ENCODE measurements around the gene RET. TPM values are rescaled to one million over a fixed set of nuclear protein-coding genes. Genes with fewer than 3 reads are reported as not detected.

The RET gene
- total RNA-seq, 1 experiment from 2014 or later: 21.4 TPM

DNA sequence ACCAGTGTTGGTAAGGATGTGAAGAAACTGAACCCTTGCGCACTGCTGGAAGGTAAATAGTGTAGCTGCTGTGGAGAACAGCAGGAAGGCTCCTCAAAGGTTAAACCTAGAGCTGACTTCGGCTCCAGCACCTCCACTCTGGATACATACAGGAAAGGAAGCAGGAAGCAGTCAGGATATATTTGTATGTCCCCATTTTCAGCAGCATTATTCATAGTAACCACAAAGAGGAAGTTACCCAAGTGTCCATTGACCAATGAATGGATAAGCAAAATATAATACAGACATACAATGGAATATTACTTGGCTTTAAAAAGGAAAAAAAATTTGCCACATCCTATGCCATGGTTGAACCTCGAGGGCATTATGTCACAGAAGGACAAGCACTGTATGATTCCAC, 15.0 kb downstream of the RET start (continued):
- TF ChIP-seq, protein P1, sequence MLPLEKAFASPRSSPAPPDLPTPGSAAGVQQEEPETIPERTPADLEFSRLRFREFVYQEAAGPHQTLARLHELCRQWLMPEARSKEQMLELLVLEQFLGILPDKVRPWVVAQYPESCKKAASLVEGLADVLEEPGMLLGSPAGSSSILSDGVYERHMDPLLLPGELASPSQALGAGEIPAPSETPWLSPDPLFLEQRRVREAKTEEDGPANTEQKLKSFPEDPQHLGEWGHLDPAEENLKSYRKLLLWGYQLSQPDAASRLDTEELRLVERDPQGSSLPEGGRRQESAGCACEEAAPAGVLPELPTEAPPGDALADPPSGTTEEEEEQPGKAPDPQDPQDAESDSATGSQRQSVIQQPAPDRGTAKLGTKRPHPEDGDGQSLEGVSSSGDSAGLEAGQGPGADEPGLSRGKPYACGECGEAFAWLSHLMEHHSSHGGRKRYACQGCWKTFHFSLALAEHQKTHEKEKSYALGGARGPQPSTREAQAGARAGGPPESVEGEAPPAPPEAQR (CRISPR knock-in tag; IDR thresholded peaks at IDR 0.05): no peak
- TF ChIP-seq GTF2I (CRISPR knock-in tag; conservative IDR thresholded peaks at IDR 0.05) (no peak), FOXJ3 (CRISPR knock-in tag; IDR thresholded peaks at IDR 0.05; ENCODE audit: borderline replicate concordance) (no peak)

DNA sequence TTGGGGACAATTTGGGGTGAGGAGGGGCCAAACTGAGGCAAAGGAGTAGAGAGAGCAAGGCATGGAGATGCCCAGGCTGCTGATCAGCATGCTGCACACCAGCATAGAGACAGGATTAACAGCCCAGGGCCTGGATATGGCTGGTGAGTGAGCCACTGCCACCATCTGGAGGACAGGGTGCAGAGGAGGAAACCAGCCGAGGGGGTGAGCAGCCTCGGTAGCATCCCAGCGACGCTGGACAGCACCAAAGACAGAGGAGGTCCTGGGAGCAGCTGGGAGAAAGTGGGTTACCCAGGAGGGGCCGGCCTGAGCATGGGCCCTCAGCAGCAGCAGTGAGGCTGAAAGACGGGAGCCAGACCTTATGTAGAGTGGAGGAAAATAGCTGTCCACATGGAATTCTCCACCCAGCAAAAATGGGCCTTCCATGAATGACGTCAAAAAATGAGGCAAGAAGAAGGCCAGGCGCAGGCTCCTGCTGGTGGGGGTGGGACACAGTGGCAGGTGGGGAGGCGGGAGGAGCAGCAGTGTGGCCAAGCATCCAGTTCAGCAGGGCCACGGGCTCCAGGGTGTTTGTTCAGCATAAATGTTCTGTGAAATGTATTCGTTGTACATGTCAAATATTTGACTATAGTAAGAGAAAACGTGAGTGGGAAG, 16.7 kb downstream of the RET start:
- ChIA-PET POLR2A (no interaction called here), CTCF (interaction anchor here (3.9 to 5.2 kb wide), 2 partner anchors 14 to 18 kb away, joined by 16 to 24 read pairs; no protein-coding TSS in a partner anchor)
- DNase-seq (ENCODE audit: low spot score): peak; percentile 42
- Mint-ChIP-seq H3K27ac (no peak overlapping the region), H3K4me3 (no peak overlapping the region), H3K27me3 (ENCODE audit: low read depth) (no peaks in the 10 kb centered on the region), H3K36me3 (no peaks in the 10 kb centered on the region), H3K9me3 (no peaks in the 10 kb centered on the region), H3K4me1 (peaks cover 23% of the 10 kb centered on the region)
- ATAC-seq: peak; percentile 87
- no peak for TF ChIP-seq MXD4 (CRISPR knock-in tag; IDR thresholded peaks at IDR 0.05; ENCODE audit: borderline replicate concordance)
- TF ChIP-seq RELA (CRISPR knock-in tag; IDR thresholded peaks at IDR 0.05; ENCODE audit: borderline replicate concordance): no peak
- TF ChIP-seq, protein P2, sequence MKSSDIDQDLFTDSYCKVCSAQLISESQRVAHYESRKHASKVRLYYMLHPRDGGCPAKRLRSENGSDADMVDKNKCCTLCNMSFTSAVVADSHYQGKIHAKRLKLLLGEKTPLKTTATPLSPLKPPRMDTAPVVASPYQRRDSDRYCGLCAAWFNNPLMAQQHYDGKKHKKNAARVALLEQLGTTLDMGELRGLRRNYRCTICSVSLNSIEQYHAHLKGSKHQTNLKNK (CRISPR knock-in tag; IDR thresholded peaks at IDR 0.05): no peak
- no peak for TF ChIP-seq GTF2I (CRISPR knock-in tag; conservative IDR thresholded peaks at IDR 0.05)
- no peak for TF ChIP-seq NR2C2 (CRISPR knock-in tag; IDR thresholded peaks at IDR 0.05)
- no peak for TF ChIP-seq IRF2 (CRISPR knock-in tag; IDR thresholded peaks at IDR 0.05; ENCODE audit: borderline replicate concordance, low read depth)
- TF ChIP-seq, protein P3, sequence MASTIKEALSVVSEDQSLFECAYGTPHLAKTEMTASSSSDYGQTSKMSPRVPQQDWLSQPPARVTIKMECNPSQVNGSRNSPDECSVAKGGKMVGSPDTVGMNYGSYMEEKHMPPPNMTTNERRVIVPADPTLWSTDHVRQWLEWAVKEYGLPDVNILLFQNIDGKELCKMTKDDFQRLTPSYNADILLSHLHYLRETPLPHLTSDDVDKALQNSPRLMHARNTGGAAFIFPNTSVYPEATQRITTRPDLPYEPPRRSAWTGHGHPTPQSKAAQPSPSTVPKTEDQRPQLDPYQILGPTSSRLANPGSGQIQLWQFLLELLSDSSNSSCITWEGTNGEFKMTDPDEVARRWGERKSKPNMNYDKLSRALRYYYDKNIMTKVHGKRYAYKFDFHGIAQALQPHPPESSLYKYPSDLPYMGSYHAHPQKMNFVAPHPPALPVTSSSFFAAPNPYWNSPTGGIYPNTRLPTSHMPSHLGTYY (CRISPR knock-in tag; IDR thresholded peaks at IDR 0.05): no peak
- TF ChIP-seq FOXJ3 (CRISPR knock-in tag; IDR thresholded peaks at IDR 0.05; ENCODE audit: borderline replicate concordance): no peak
- TF ChIP-seq, protein P4, sequence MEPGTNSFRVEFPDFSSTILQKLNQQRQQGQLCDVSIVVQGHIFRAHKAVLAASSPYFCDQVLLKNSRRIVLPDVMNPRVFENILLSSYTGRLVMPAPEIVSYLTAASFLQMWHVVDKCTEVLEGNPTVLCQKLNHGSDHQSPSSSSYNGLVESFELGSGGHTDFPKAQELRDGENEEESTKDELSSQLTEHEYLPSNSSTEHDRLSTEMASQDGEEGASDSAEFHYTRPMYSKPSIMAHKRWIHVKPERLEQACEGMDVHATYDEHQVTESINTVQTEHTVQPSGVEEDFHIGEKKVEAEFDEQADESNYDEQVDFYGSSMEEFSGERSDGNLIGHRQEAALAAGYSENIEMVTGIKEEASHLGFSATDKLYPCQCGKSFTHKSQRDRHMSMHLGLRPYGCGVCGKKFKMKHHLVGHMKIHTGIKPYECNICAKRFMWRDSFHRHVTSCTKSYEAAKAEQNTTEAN (CRISPR knock-in tag; IDR thresholded peaks at IDR 0.05): no peak
- TF ChIP-seq SOX15 (CRISPR knock-in tag; IDR thresholded peaks at IDR 0.05): no peak

DNA sequence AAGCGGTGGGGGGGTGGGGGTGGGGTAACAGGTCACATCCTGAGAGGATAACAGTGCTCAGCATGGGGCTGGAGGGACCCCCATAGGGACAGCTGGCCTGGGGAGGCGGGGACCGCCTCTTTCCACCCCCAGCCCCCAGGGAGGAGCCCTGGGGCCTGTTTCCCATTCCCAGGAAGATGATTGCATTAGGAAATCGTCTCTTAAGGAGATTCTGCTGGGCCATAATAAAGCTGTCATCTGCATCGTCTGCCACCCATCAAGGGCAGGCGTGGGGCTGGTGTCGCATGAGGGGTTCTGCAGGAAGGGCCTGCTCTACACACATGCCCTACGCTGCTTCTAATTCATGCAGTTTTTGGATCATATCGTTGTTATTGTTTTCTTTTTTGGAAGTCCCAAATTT, 17.2 kb downstream of the RET start:
- ChIA-PET POLR2A (no interaction called here), CTCF (interaction anchor here (0.8 to 5.2 kb wide), 3 partner anchors 15 to 341 kb away, joined by 3 to 24 read pairs (median 16); no protein-coding TSS in a partner anchor)
- Mint-ChIP-seq H3K27ac (no peak overlapping the region), H3K27me3 (ENCODE audit: low read depth) (no peaks in the 10 kb centered on the region), H3K4me3 (no peak overlapping the region), H3K4me1 (peaks cover 18% of the 10 kb centered on the region), H3K9me3 (no peaks in the 10 kb centered on the region), H3K36me3 (no peaks in the 10 kb centered on the region)
- DNase-seq (ENCODE audit: low spot score) (no peak), ATAC-seq (no peak)
- TF ChIP-seq SMAD3 (CRISPR knock-in tag; IDR thresholded peaks at IDR 0.05; ENCODE audit: borderline replicate concordance): no peak
- TF ChIP-seq, protein P5, sequence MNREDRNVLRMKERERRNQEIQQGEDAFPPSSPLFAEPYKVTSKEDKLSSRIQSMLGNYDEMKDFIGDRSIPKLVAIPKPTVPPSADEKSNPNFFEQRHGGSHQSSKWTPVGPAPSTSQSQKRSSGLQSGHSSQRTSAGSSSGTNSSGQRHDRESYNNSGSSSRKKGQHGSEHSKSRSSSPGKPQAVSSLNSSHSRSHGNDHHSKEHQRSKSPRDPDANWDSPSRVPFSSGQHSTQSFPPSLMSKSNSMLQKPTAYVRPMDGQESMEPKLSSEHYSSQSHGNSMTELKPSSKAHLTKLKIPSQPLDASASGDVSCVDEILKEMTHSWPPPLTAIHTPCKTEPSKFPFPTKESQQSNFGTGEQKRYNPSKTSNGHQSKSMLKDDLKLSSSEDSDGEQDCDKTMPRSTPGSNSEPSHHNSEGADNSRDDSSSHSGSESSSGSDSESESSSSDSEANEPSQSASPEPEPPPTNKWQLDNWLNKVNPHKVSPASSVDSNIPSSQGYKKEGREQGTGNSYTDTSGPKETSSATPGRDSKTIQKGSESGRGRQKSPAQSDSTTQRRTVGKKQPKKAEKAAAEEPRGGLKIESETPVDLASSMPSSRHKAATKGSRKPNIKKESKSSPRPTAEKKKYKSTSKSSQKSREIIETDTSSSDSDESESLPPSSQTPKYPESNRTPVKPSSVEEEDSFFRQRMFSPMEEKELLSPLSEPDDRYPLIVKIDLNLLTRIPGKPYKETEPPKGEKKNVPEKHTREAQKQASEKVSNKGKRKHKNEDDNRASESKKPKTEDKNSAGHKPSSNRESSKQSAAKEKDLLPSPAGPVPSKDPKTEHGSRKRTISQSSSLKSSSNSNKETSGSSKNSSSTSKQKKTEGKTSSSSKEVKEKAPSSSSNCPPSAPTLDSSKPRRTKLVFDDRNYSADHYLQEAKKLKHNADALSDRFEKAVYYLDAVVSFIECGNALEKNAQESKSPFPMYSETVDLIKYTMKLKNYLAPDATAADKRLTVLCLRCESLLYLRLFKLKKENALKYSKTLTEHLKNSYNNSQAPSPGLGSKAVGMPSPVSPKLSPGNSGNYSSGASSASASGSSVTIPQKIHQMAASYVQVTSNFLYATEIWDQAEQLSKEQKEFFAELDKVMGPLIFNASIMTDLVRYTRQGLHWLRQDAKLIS (CRISPR knock-in tag; IDR thresholded peaks at IDR 0.05; ENCODE audit: borderline replicate concordance): no peak
- TF ChIP-seq, protein P6, sequence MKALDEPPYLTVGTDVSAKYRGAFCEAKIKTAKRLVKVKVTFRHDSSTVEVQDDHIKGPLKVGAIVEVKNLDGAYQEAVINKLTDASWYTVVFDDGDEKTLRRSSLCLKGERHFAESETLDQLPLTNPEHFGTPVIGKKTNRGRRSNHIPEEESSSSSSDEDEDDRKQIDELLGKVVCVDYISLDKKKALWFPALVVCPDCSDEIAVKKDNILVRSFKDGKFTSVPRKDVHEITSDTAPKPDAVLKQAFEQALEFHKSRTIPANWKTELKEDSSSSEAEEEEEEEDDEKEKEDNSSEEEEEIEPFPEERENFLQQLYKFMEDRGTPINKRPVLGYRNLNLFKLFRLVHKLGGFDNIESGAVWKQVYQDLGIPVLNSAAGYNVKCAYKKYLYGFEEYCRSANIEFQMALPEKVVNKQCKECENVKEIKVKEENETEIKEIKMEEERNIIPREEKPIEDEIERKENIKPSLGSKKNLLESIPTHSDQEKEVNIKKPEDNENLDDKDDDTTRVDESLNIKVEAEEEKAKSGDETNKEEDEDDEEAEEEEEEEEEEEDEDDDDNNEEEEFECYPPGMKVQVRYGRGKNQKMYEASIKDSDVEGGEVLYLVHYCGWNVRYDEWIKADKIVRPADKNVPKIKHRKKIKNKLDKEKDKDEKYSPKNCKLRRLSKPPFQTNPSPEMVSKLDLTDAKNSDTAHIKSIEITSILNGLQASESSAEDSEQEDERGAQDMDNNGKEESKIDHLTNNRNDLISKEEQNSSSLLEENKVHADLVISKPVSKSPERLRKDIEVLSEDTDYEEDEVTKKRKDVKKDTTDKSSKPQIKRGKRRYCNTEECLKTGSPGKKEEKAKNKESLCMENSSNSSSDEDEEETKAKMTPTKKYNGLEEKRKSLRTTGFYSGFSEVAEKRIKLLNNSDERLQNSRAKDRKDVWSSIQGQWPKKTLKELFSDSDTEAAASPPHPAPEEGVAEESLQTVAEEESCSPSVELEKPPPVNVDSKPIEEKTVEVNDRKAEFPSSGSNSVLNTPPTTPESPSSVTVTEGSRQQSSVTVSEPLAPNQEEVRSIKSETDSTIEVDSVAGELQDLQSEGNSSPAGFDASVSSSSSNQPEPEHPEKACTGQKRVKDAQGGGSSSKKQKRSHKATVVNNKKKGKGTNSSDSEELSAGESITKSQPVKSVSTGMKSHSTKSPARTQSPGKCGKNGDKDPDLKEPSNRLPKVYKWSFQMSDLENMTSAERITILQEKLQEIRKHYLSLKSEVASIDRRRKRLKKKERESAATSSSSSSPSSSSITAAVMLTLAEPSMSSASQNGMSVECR (CRISPR knock-in tag; IDR thresholded peaks at IDR 0.05; ENCODE audit: borderline replicate concordance): no peak
- TF ChIP-seq, protein P7, sequence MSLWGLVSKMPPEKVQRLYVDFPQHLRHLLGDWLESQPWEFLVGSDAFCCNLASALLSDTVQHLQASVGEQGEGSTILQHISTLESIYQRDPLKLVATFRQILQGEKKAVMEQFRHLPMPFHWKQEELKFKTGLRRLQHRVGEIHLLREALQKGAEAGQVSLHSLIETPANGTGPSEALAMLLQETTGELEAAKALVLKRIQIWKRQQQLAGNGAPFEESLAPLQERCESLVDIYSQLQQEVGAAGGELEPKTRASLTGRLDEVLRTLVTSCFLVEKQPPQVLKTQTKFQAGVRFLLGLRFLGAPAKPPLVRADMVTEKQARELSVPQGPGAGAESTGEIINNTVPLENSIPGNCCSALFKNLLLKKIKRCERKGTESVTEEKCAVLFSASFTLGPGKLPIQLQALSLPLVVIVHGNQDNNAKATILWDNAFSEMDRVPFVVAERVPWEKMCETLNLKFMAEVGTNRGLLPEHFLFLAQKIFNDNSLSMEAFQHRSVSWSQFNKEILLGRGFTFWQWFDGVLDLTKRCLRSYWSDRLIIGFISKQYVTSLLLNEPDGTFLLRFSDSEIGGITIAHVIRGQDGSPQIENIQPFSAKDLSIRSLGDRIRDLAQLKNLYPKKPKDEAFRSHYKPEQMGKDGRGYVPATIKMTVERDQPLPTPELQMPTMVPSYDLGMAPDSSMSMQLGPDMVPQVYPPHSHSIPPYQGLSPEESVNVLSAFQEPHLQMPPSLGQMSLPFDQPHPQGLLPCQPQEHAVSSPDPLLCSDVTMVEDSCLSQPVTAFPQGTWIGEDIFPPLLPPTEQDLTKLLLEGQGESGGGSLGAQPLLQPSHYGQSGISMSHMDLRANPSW (CRISPR knock-in tag; conservative IDR thresholded peaks at IDR 0.05; ENCODE audit: low read depth): no peak
